GM13976 (cell line): Measurements from ENCODE around the gene GPR176.

ENCODE experiments used
- DNase-seq: peaks from one replicate; pipeline ENCODE4 v3.0.0; 2012; ENCODE audit warnings: low spot score
- CTCF ChIP-seq: IDR thresholded peaks from 2 replicates; pipeline ENCODE4 v1.5.1; 2012; ENCODE audit warnings: borderline replicate concordance, mild to moderate bottlenecking; ENCODE audit not compliant: insufficient read depth; ENCODE audit errors: extremely low read depth, missing control alignments, control extremely low read depth
- in situ Hi-C: fragments of 300-500 bp; cut with MboI; formaldehyde crosslinking; loops from one replicate; pipeline ENCODE4 v1.12.0; 2022; ENCODE audit warnings: low sequenced_read_pairs, mixed read lengths, inconsistent platforms; ENCODE audit not compliant: unreplicated experiment

The GPR176 gene

GRCh38 chr15:39793923-39794322 lies 126.1 kb downstream of the GPR176 start:
- DNase-seq: no peak
- in situ Hi-C loops: loop anchor here (25.0 kb wide), 1 partner anchor 468 kb away; no protein-coding TSS in a partner anchor
- TF ChIP-seq CTCF: no peak

GRCh38 chr15:39792844-39793335 lies 127.2 kb downstream of the GPR176 start:
- in situ Hi-C loops: loop anchor here (25.0 kb wide), 1 partner anchor 469 kb away; no protein-coding TSS in a partner anchor
- TF ChIP-seq CTCF: no peak
- DNase-seq: no peak

- in situ Hi-C loops: loop anchor here (25.0 kb wide), 1 partner anchor 470 kb away; no protein-coding TSS in a partner anchor
- no peak for DNase-seq
- no peak for TF ChIP-seq CTCF
Observed at GRCh38 chr15:39792025-39792843, 127.8 kb downstream of the GPR176 start.

- in situ Hi-C loops: loop anchor here (25.0 kb wide), 1 partner anchor 473 kb away; no protein-coding TSS in a partner anchor
- no peak for TF ChIP-seq CTCF
- DNase-seq: no peak
Observed at GRCh38 chr15:39789736-39790135, 130.3 kb downstream of the GPR176 start.

GRCh38 chr15:39788800-39789565 lies 131.1 kb downstream of the GPR176 start:
- in situ Hi-C loops: loop anchor here (25.0 kb wide), 1 partner anchor 473 kb away; no protein-coding TSS in a partner anchor
- no peak for TF ChIP-seq CTCF
- no peak for DNase-seq

GRCh38 chr15:39788108-39788507 lies 132.0 kb downstream of the GPR176 start:
- in situ Hi-C loops: loop anchor here (25.0 kb wide), 1 partner anchor 474 kb away; no protein-coding TSS in a partner anchor
- no peak for TF ChIP-seq CTCF
- DNase-seq: peak; percentile 35
